Fibroblast of pulmonary artery (primary cell): ENCODE data around the gene CYP3A5.

Source experiments
- DNase-seq: peaks from one replicate; pipeline ENCODE4 v3.0.0-alpha.2; 2010; ENCODE audit warnings: low read depth
- H3K4me3 ChIP-seq: replicated peaks from 2 replicates; pipeline ENCODE4 v1.5.1; 2011; ENCODE audit warnings: low read depth, mild to moderate bottlenecking, control low read depth, low read length, moderate library complexity
- CTCF ChIP-seq: IDR thresholded peaks from 2 replicates; pipeline ENCODE4 v1.5.1; 2011; ENCODE audit warnings: mild to moderate bottlenecking, control low read depth, low read length, inconsistent platforms; ENCODE audit errors: missing control alignments

Gene CYP3A5

GRCh38 chr7:99606531-99606930 lies 73.3 kb downstream of the CYP3A5 start:
- H3K4me3 ChIP-seq = no peak overlapping the region
- TF ChIP-seq CTCF = no peak
- no peak for DNase-seq

DNA sequence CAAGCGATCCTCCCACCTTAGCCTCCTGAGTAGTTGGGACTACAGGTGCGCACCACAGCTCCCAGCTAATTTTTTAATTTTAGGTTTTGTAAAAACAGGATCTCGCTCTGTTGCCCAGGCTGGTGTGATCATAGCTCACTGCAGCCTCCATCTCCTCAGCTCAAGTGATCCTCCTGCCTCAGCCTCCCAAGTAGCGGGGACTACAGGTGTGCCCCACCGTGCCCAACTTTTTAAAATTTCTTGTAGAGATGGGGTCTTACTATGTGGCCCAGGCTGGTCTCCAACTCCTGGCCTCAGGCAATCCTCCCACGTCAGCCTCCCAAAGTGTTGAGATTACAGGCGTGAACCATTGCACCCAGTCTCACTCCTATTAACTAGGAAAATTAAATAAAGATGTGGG lies 74.3 kb downstream of the CYP3A5 start:
- DNase-seq = no peak
- TF ChIP-seq CTCF = no peak
- no peak overlapping the region for H3K4me3 ChIP-seq

DNA sequence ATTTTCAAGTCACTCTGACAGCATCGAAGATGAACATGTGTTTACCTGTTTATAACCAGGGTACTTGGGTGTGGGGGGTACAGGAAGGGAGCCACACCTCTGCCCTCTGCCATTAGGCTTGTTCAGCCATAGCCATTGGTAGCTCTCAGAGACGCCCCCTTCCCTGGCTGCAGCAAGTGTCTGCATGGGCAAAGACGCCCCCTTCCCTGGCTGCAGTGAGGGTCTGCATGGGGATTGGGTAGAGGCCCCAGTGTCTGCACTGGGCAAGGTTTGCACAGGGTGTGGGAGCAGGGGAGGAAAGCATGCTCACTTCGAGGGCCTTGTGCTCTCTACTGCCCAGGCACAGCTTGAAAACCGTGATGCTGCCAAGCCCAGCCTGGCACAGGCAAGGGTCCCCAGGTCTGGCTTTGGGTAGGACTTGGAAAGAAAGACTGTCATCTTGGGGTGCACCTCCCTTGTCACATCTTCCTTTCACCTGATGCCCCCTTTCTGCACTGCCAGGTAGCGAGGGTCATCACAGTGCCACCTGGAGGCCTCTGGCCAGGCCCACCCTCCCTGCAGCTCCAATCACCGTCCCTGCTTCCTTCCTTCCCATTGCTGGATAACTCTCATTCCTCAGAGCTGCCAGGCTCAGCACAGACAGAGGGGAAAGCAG lies 78.0 kb downstream of the CYP3A5 start:
- TF ChIP-seq CTCF = no peak
- no peak overlapping the region for H3K4me3 ChIP-seq
- DNase-seq = no peak

- no peak for DNase-seq
- no peak for TF ChIP-seq CTCF
These were observed 80.0 kb downstream of the CYP3A5 start for GRCh38 chr7:99599836-99600235.

More at GRCh38 chr7:99599836-99600235, 80.0 kb downstream of the CYP3A5 start:
- H3K4me3 ChIP-seq = no peak overlapping the region
